ENCODE data around the gene CCDC102A.
"Not testable (repeated sequence)": the region's sequence is repeated elsewhere in the genome, so short reads cannot be mapped to it uniquely, and the experiment has no call there.

Gene CCDC102A

DNA sequence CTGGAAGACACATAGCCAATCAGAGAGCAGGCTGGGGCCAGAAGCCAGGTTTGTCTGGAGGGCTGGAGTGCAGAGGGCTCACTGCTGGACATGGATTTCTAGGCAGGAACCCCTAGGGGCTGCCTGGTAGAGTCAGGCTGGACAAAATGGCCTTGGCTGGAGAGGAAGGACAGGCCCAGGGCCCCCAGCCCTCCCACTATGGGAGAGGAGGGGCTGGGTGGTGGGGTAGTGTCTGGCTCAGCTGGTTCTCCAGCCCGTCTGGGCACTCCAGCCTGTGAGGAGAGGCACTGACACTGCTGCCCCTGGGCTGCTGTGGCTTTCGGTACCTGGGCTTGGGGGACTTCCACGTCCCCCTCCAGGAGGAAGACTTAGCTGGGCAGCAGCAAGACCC is 28.3 kb downstream of the CCDC102A start:
- Histone ChIP-seq H3K9me3 (ENCODE audit: control insufficient read depth, insufficient read depth, low read length) (no peaks in the 10 kb centered on the region), H3K9ac (ENCODE audit: low read depth, low read length) (no peak overlapping the region), H3K4me1 (ENCODE audit: control insufficient read depth, insufficient read depth, low read length) (peaks cover 10% of the 10 kb centered on the region), H3K36me3 (ENCODE audit: control insufficient read depth, insufficient read depth, low read length) (no peaks in the 10 kb centered on the region), H3K27ac (ENCODE audit: low read depth, low read length) (no peak overlapping the region), H3K27me3 (ENCODE audit: control insufficient read depth, insufficient read depth, low read length) (no peaks in the 10 kb centered on the region), H3K4me3 (ENCODE audit: low read depth, low read length) (no peak overlapping the region)

- no peak overlapping the region for H3K9ac ChIP-seq (ENCODE audit: low read depth, low read length)
- no peaks in the 10 kb centered on the region for H3K9me3 ChIP-seq (ENCODE audit: control insufficient read depth, insufficient read depth, low read length)
- H3K36me3 ChIP-seq (ENCODE audit: control insufficient read depth, insufficient read depth, low read length) = no peaks in the 10 kb centered on the region
- peaks cover 10% of the 10 kb centered on the region for H3K4me1 ChIP-seq (ENCODE audit: control insufficient read depth, insufficient read depth, low read length)
- no peak overlapping the region for H3K27ac ChIP-seq (ENCODE audit: low read depth, low read length)
- H3K4me3 ChIP-seq (ENCODE audit: low read depth, low read length) = no peak overlapping the region
- H3K27me3 ChIP-seq (ENCODE audit: control insufficient read depth, insufficient read depth, low read length) = no peaks in the 10 kb centered on the region
These were observed 29.0 kb downstream of the CCDC102A start for GRCh38 chr16:57507136-57508034.

DNA sequence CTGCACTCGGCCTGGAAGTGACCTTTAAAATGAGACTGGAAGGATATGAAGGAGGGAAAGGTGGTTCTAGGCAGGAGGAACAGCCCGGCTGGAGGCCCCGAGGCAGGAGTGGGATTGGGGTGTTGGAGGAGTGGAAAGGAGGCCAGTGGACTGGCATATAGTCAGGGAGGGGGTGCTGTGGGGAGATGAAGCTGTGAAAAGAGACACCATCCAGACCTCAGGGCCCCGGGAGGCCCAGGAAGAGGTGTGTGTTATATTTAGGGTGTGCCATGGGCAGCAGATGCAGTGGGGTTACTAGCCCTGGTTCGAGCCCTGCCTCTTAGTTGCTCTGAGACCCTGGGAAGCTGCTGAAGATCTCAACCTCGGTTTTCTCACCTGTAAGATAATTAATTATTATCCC is 31.2 kb downstream of the CCDC102A start:
- Histone ChIP-seq H3K27me3 (ENCODE audit: control insufficient read depth, insufficient read depth, low read length) (no peaks in the 10 kb centered on the region), H3K4me1 (ENCODE audit: control insufficient read depth, insufficient read depth, low read length) (peaks cover 10% of the 10 kb centered on the region), H3K36me3 (ENCODE audit: control insufficient read depth, insufficient read depth, low read length) (no peaks in the 10 kb centered on the region), H3K4me3 (ENCODE audit: low read depth, low read length) (no peak overlapping the region), H3K27ac (ENCODE audit: low read depth, low read length) (no peak overlapping the region), H3K9me3 (ENCODE audit: control insufficient read depth, insufficient read depth, low read length) (no peaks in the 10 kb centered on the region), H3K9ac (ENCODE audit: low read depth, low read length) (no peak overlapping the region)

- Histone ChIP-seq H3K4me3 (ENCODE audit: low read depth, low read length) (no peak overlapping the region), H3K27ac (ENCODE audit: low read depth, low read length) (no peak overlapping the region), H3K9ac (ENCODE audit: low read depth, low read length) (no peak overlapping the region), H3K4me1 (ENCODE audit: control insufficient read depth, insufficient read depth, low read length) (peaks cover 10% of the 10 kb centered on the region), H3K36me3 (ENCODE audit: control insufficient read depth, insufficient read depth, low read length) (no peaks in the 10 kb centered on the region), H3K27me3 (ENCODE audit: control insufficient read depth, insufficient read depth, low read length) (no peaks in the 10 kb centered on the region), H3K9me3 (ENCODE audit: control insufficient read depth, insufficient read depth, low read length) (no peaks in the 10 kb centered on the region)
These were observed 31.9 kb downstream of the CCDC102A start for GRCh38 chr16:57504491-57504890.

GRCh38 chr16:57504001-57504400 is 32.4 kb downstream of the CCDC102A start:
- peaks cover 10% of the 10 kb centered on the region for H3K4me1 ChIP-seq (ENCODE audit: control insufficient read depth, insufficient read depth, low read length)
- H3K27ac ChIP-seq (ENCODE audit: low read depth, low read length) = no peak overlapping the region
- H3K9me3 ChIP-seq (ENCODE audit: control insufficient read depth, insufficient read depth, low read length) = no peaks in the 10 kb centered on the region
- no peaks in the 10 kb centered on the region for H3K36me3 ChIP-seq (ENCODE audit: control insufficient read depth, insufficient read depth, low read length)
- no peak overlapping the region for H3K9ac ChIP-seq (ENCODE audit: low read depth, low read length)
- H3K27me3 ChIP-seq (ENCODE audit: control insufficient read depth, insufficient read depth, low read length) = no peaks in the 10 kb centered on the region
- H3K4me3 ChIP-seq (ENCODE audit: low read depth, low read length) = no peak overlapping the region

GRCh38 chr16:57503366-57503765 is 33.0 kb downstream of the CCDC102A start:
- Histone ChIP-seq H3K4me1 (ENCODE audit: control insufficient read depth, insufficient read depth, low read length) (peaks cover 10% of the 10 kb centered on the region), H3K27ac (ENCODE audit: low read depth, low read length) (no peak overlapping the region), H3K4me3 (ENCODE audit: low read depth, low read length) (no peak overlapping the region), H3K27me3 (ENCODE audit: control insufficient read depth, insufficient read depth, low read length) (no peaks in the 10 kb centered on the region), H3K9ac (ENCODE audit: low read depth, low read length) (no peak overlapping the region), H3K9me3 (ENCODE audit: control insufficient read depth, insufficient read depth, low read length) (no peaks in the 10 kb centered on the region), H3K36me3 (ENCODE audit: control insufficient read depth, insufficient read depth, low read length) (no peaks in the 10 kb centered on the region)

- Histone ChIP-seq H3K9me3 (ENCODE audit: control insufficient read depth, insufficient read depth, low read length) (no peaks in the 10 kb centered on the region), H3K9ac (ENCODE audit: low read depth, low read length) (no peak overlapping the region), H3K27me3 (ENCODE audit: control insufficient read depth, insufficient read depth, low read length) (no peaks in the 10 kb centered on the region), H3K4me1 (ENCODE audit: control insufficient read depth, insufficient read depth, low read length) (peaks cover 3% of the 10 kb centered on the region), H3K27ac (ENCODE audit: low read depth, low read length) (no peak overlapping the region), H3K4me3 (ENCODE audit: low read depth, low read length) (no peak overlapping the region), H3K36me3 (ENCODE audit: control insufficient read depth, insufficient read depth, low read length) (no peaks in the 10 kb centered on the region)
These were observed 34.2 kb downstream of the CCDC102A start for GRCh38 chr16:57502048-57502775.

GRCh38 chr16:57501492-57501891 is 34.9 kb downstream of the CCDC102A start:
- no peaks in the 10 kb centered on the region for H3K4me1 ChIP-seq (ENCODE audit: control insufficient read depth, insufficient read depth, low read length)
- no peak overlapping the region for H3K4me3 ChIP-seq (ENCODE audit: low read depth, low read length)
- H3K9ac ChIP-seq (ENCODE audit: low read depth, low read length) = no peak overlapping the region
- H3K27ac ChIP-seq (ENCODE audit: low read depth, low read length) = no peak overlapping the region
- H3K9me3 ChIP-seq (ENCODE audit: control insufficient read depth, insufficient read depth, low read length) = no peaks in the 10 kb centered on the region
- no peaks in the 10 kb centered on the region for H3K27me3 ChIP-seq (ENCODE audit: control insufficient read depth, insufficient read depth, low read length)
- no peaks in the 10 kb centered on the region for H3K36me3 ChIP-seq (ENCODE audit: control insufficient read depth, insufficient read depth, low read length)

DNA sequence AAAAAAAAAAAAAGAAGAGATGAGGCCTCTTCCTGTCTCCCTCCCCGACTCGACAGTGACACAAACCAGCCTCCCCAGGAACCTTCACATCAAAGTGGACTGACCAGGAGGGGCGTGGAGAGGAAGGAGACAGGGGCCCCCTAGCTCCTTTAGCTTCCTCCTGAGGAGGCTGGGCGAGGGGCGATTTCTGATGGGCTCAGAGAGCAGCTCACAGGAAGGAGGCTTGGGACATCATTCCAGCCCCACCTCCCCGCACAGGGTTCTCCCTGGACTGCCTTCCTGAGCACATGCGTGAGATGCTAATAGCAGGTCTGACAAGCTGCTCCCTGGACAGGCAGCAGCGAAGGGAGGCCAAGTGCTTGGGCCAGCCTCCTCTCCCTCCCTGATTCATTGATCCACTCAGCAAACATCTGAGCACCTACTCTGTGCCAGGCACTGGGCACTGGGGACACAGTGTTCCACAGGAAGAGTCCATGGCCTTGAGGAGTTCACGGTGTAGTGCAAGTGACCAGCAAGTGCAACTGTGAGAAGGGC is 35.7 kb downstream of the CCDC102A start:
- no peak overlapping the region for H3K4me3 ChIP-seq (ENCODE audit: low read depth, low read length)
- no peak overlapping the region for H3K9ac ChIP-seq (ENCODE audit: low read depth, low read length)
- H3K27ac ChIP-seq (ENCODE audit: low read depth, low read length) = no peak overlapping the region
- no peaks in the 10 kb centered on the region for H3K27me3 ChIP-seq (ENCODE audit: control insufficient read depth, insufficient read depth, low read length)
- H3K36me3 ChIP-seq (ENCODE audit: control insufficient read depth, insufficient read depth, low read length) = no peaks in the 10 kb centered on the region
- H3K4me1 ChIP-seq (ENCODE audit: control insufficient read depth, insufficient read depth, low read length) = no peaks in the 10 kb centered on the region
- no peaks in the 10 kb centered on the region for H3K9me3 ChIP-seq (ENCODE audit: control insufficient read depth, insufficient read depth, low read length)

DNA sequence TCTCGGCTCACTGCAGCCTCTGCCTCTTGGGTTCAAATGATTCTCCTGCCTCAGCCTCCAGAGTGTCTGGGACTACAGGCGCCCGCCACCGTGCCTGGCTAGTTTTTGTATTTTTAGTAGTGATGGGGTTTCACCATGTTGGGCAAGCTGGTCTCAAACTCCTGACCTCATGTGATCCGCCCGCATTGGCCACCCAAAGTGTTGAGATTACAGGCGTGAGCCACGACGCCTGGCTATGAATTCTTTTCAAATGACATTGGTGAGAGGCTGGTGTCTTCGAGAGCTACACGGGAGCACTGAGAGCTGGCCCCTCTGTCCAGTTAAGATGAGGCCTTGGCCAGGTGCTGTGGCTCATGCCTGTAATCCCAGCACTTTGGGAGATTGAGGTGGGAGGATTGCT is 36.4 kb downstream of the CCDC102A start:
- H3K4me1 ChIP-seq (ENCODE audit: control insufficient read depth, insufficient read depth, low read length); H3K4me3 ChIP-seq (ENCODE audit: low read depth, low read length); H3K9me3 ChIP-seq (ENCODE audit: control insufficient read depth, insufficient read depth, low read length); H3K9ac ChIP-seq (ENCODE audit: low read depth, low read length); H3K27ac ChIP-seq (ENCODE audit: low read depth, low read length); H3K36me3 ChIP-seq (ENCODE audit: control insufficient read depth, insufficient read depth, low read length); H3K27me3 ChIP-seq (ENCODE audit: control insufficient read depth, insufficient read depth, low read length): not testable (repeated sequence)

- Histone ChIP-seq H3K27me3 (ENCODE audit: control insufficient read depth, insufficient read depth, low read length) (no peaks in the 10 kb centered on the region), H3K4me1 (ENCODE audit: control insufficient read depth, insufficient read depth, low read length) (no peaks in the 10 kb centered on the region), H3K9ac (ENCODE audit: low read depth, low read length) (no peak overlapping the region), H3K9me3 (ENCODE audit: control insufficient read depth, insufficient read depth, low read length) (no peaks in the 10 kb centered on the region), H3K36me3 (ENCODE audit: control insufficient read depth, insufficient read depth, low read length) (no peaks in the 10 kb centered on the region), H3K4me3 (ENCODE audit: low read depth, low read length) (no peak overlapping the region), H3K27ac (ENCODE audit: low read depth, low read length) (no peak overlapping the region)
These were observed 38.3 kb downstream of the CCDC102A start for GRCh38 chr16:57498031-57498430.

Data from HUES48 (cell line).